A549 (cell line): ENCODE measurements around the gene NDUFS4. TPM values are rescaled to one million over a fixed set of nuclear protein-coding genes. Genes with fewer than 3 reads are reported as not detected.
"Not testable (repeated sequence)": the region's sequence is repeated elsewhere in the genome, so short reads cannot be mapped to it uniquely, and the experiment has no call there.

Source experiments
- ATAC-seq, 2 experiments: fragments of 200-7000 bp in 1 of 2; fragments of >200 bp in 1 of 2; cut with Nextera tagmentation in 1 of 2; cut with Tn5 transposase in 1 of 2; 3 replicates each; pipeline versions ENCODE4 v1.8.0 to v1.9.1; 2018 to 2020; ENCODE audit warnings: mild to moderate bottlenecking in 1 of 2, moderate library complexity in 1 of 2
- CTCF ChIA-PET: fragments of 300-600 bp; sonication (Branson Sonifier 250); formaldehyde crosslinking; extraction: SDS; loops from one replicate; lab custom pipeline; 2021; ENCODE audit warnings: antibody characterized with exemption, inconsistent platforms; lab: Yijun Ruan, JAX
- POLR2A ChIA-PET: fragments of 350-600 bp; formaldehyde crosslinking; extraction: SDS; loops from one replicate; lab custom pipeline; 2021; ENCODE audit warnings: antibody characterized with exemption, inconsistent platforms; lab: Yijun Ruan, JAX
- DNase-seq, 2 experiments: peaks; one replicate each; pipeline versions ENCODE4 v3.0.0 to v3.0.0-alpha.2; 2011 to 2016; ENCODE audit warnings: low read depth in 1 of 2, low spot score in 1 of 2
- FAIRE-seq: peaks from 2 replicates; lab custom pipeline; 2011; peaks lifted over from hg19 to GRCh38; lab: Jason Lieb, UNC
- H3K27ac ChIP-seq, 2 experiments: fragments of >200 bp; sonication (Bioruptor Twin); formaldehyde crosslinking; 3 replicates each; pipeline ENCODE4 v1.5.1; 2016 to 2017
- H3K4me1 ChIP-seq: fragments of >200 bp; sonication (Bioruptor Twin); formaldehyde crosslinking; 3 replicates; pipeline ENCODE4 v1.6.1; 2016
- H3K4me2 ChIP-seq: fragments of >200 bp; sonication (Bioruptor Twin); formaldehyde crosslinking; 3 replicates; pipeline ENCODE4 v1.6.1; 2016
- H3K4me3 ChIP-seq: fragments of >200 bp; sonication (Bioruptor Twin); formaldehyde crosslinking; 3 replicates; pipeline ENCODE4 v1.5.1; 2016
- H3K9me3 ChIP-seq: fragments of >200 bp; sonication (Bioruptor Twin); formaldehyde crosslinking; 3 replicates; pipeline ENCODE4 v1.6.1; 2016
- BCL3 ChIP-seq: fragments of >200 bp; sonication (Bioruptor Twin); formaldehyde crosslinking; IDR thresholded peaks from 3 replicates; pipeline ENCODE4 v1.6.1; 2016
- CBX2 ChIP-seq: fragments of 200-600 bp; sonication (generic); IDR thresholded peaks from 2 replicates; pipeline ENCODE4 v1.6.1; 2016; ENCODE audit warnings: low read depth, mild to moderate bottlenecking, borderline replicate concordance
- CEBPB ChIP-seq, 2 experiments: fragments of >200 bp in 1 of 2; sonication (Bioruptor Twin) in 1 of 2; formaldehyde crosslinking in 1 of 2; IDR thresholded peaks; 2 replicates each; pipeline ENCODE4 v1.6.1; 2012 to 2016
- CHD2 ChIP-seq: fragments of 150-350 bp; IDR thresholded peaks from 2 replicates; pipeline ENCODE4 v1.6.1; 2014; ENCODE audit warnings: low read length; ENCODE audit not compliant: partially characterized antibody
- EP300 ChIP-seq, 2 experiments: fragments of >200 bp; sonication (Bioruptor Twin); formaldehyde crosslinking; IDR thresholded peaks; 2 replicates in 1 of 2; 3 replicates in 1 of 2; pipeline ENCODE4 v1.6.1; 2016 to 2017
- FOSB ChIP-seq: fragments of 250-450 bp; sonication (Bioruptor Pico); IDR thresholded peaks from 2 replicates; pipeline ENCODE4 v1.5.0; 2020; ENCODE audit warnings: mild to moderate bottlenecking, moderate library complexity
- HMGXB4 ChIP-seq: fragments of 250-450 bp; sonication (Bioruptor Pico); IDR thresholded peaks from 2 replicates; pipeline ENCODE4 v1.5.0; 2021; ENCODE audit warnings: mild to moderate bottlenecking, moderate library complexity, borderline replicate concordance
- HOXA7 ChIP-seq: fragments of 250-450 bp; sonication (Bioruptor Pico); IDR thresholded peaks from 2 replicates; pipeline ENCODE4 v1.5.0; 2020; ENCODE audit warnings: mild to moderate bottlenecking, moderate library complexity
- JUNB ChIP-seq: fragments of >200 bp; sonication (Bioruptor Twin); formaldehyde crosslinking; IDR thresholded peaks from 2 replicates; pipeline ENCODE4 v1.6.1; 2016
- KDM5A ChIP-seq: fragments of 200-600 bp; sonication (generic); IDR thresholded peaks from 2 replicates; pipeline ENCODE4 v1.6.1; 2016; ENCODE audit warnings: antibody characterized with exemption, mild to moderate bottlenecking
- MAX ChIP-seq: IDR thresholded peaks from 2 replicates; pipeline ENCODE4 v1.6.1; 2012
- NFE2L2 ChIP-seq: fragments of 150-350 bp; conservative IDR thresholded peaks from 2 replicates; pipeline ENCODE4 v1.6.1; 2014; ENCODE audit warnings: low read length
- NR3C1 ChIP-seq: fragments of >200 bp; sonication (Bioruptor Twin); formaldehyde crosslinking; IDR thresholded peaks from 3 replicates; pipeline ENCODE4 v1.6.1; 2017
- POLR2AphosphoS2 ChIP-seq: conservative IDR thresholded peaks from 2 replicates; pipeline ENCODE4 v1.6.1; 2012; ENCODE audit warnings: low read length, improper control_type of control experiment, inconsistent platforms
- RARB ChIP-seq: fragments of 250-450 bp; sonication (Bioruptor Pico); IDR thresholded peaks from 2 replicates; pipeline ENCODE4 v1.8.0; 2021; ENCODE audit warnings: mild to moderate bottlenecking, moderate library complexity
- RCOR1 ChIP-seq: fragments of 150-350 bp; IDR thresholded peaks from 2 replicates; pipeline ENCODE4 v1.6.1; 2014; ENCODE audit warnings: antibody characterized with exemption, low read length, low read depth
- REST ChIP-seq: fragments of 200-600 bp; sonication (generic); IDR thresholded peaks from 2 replicates; pipeline ENCODE4 v1.6.1; 2016; ENCODE audit warnings: antibody characterized with exemption, mild to moderate bottlenecking, moderate library complexity
- RNF2 ChIP-seq: fragments of 200-600 bp; sonication (generic); IDR thresholded peaks from 2 replicates; pipeline ENCODE4 v1.6.1; 2016; ENCODE audit warnings: low read depth, mild to moderate bottlenecking, antibody characterized with exemption, moderate library complexity, borderline replicate concordance
- SREBF2 ChIP-seq: fragments of 450-650 bp; IDR thresholded peaks from 2 replicates; pipeline ENCODE4 v1.6.1; 2014; ENCODE audit warnings: mild to moderate bottlenecking, moderate library complexity
- TP53 ChIP-seq: fragments of 250-450 bp; sonication (Bioruptor Pico); IDR thresholded peaks from 2 replicates; pipeline ENCODE4 v1.5.0; 2021; ENCODE audit warnings: mild to moderate bottlenecking, moderate library complexity
- USF2 ChIP-seq: fragments of 450-650 bp; IDR thresholded peaks from 2 replicates; pipeline ENCODE4 v1.6.1; 2014; ENCODE audit warnings: antibody characterized with exemption
- ZC3H11A ChIP-seq: fragments of 450-650 bp; IDR thresholded peaks from 2 replicates; pipeline ENCODE4 v1.6.1; 2014; ENCODE audit warnings: antibody characterized with exemption, mild to moderate bottlenecking
- ZNF302 ChIP-seq: fragments of 250-450 bp; sonication (Bioruptor Pico); IDR thresholded peaks from 2 replicates; pipeline ENCODE4 v1.9.0; 2021; ENCODE audit warnings: inconsistent platforms, mild to moderate bottlenecking, moderate library complexity
- ZSCAN20 ChIP-seq: fragments of 250-450 bp; sonication (Bioruptor Pico); IDR thresholded peaks from 2 replicates; pipeline ENCODE4 v1.8.0; 2022; ENCODE audit warnings: mild to moderate bottlenecking, moderate library complexity
- WGBS: methylation state at CpG from one replicate; pipeline ENCODE4 v1.1.6; 2017; ENCODE audit errors: missing lambda C conversion rate; 5-methylcytosine and 5-hydroxymethylcytosine counted together
- polyA plus RNA-seq, 4 experiments: library from polyadenylated mRNA; depleted of rRNA in 3 of 4; stranded (reverse); fragments of >200 nt; fragmentation: RNase III in 1 of 4; extraction: RNeasy Plus Mini Kit Qiagen cat#74134 plus additional on column Dnase treatment in 1 of 4; gene quantifications; 2 replicates in 3 of 4; 3 replicates in 1 of 4; pipeline ENCODE4 v1.2.3, GENCODE V29; 2011 to 2017

Gene NDUFS4
- polyA plus RNA-seq, 2 of the 4 experiments (the other 2 are of a cell fraction), result 163 to 260 TPM

- TF ChIP-seq REST (no peak), CBX2 (no peak), SREBF2 (no peak), ZC3H11A (no peak), EP300 (IDR thresholded peaks at IDR 0.05) (no peak), RCOR1 (no peak), CHD2 (no peak), RARB (CRISPR knock-in tag) (no peak), ZSCAN20 (CRISPR knock-in tag) (no peak)
Observed at GRCh38 chr5:53537711-53538110, 22.7 kb upstream of the NDUFS4 start (continued).

- H3K9me3 ChIP-seq, H3K4me3 ChIP-seq, H3K4me1 ChIP-seq, DNase-seq, CTCF ChIA-PET, H3K4me2 ChIP-seq, ATAC-seq, FAIRE-seq, POLR2A ChIA-PET, H3K27ac ChIP-seq: not testable (repeated sequence)
- WGBS, result 82% methylated on average over 7 of the region's 7 CpGs
Observed at GRCh38 chr5:53540739-53541138, 19.7 kb upstream of the NDUFS4 start.

GRCh38 chr5:53541859-53542258, 18.6 kb upstream of the NDUFS4 start:
- no peak overlapping the region for H3K27ac ChIP-seq
- no peak overlapping the region for H3K4me2 ChIP-seq
- no peaks in the 10 kb centered on the region for H3K4me1 ChIP-seq
- TF ChIP-seq FOSB (CRISPR knock-in tag) (no peak), TP53 (CRISPR knock-in tag) (no peak), HOXA7 (no peak), KDM5A (no peak), USF2 (no peak), MAX (no peak), ZNF302 (no peak), RNF2 (no peak), SREBF2 (no peak), NFE2L2 (no peak), CEBPB (IDR thresholded peaks at IDR 0.05) (no peak), ZC3H11A (no peak), RARB (CRISPR knock-in tag) (no peak)
- WGBS, result 84% methylated on average over 2 of the region's 2 CpGs
- H3K9me3 ChIP-seq, result no peaks in the 10 kb centered on the region
- DNase-seq (no peak), FAIRE-seq (no peak), ATAC-seq (no peak)
- CTCF ChIA-PET, result no interaction called here
- POLR2A ChIA-PET, result no interaction called here
- H3K4me3 ChIP-seq, result no peak overlapping the region

- POLR2A ChIA-PET, result no interaction called here
- H3K4me1 ChIP-seq, result no peaks in the 10 kb centered on the region
- DNase-seq, result no peak
- 57% methylated on average over 2 of the region's 2 CpGs for WGBS
- H3K4me3 ChIP-seq, result no peak overlapping the region
- no peak for ATAC-seq
- no peaks in the 10 kb centered on the region for H3K9me3 ChIP-seq
- FAIRE-seq, result no peak
- CTCF ChIA-PET, result interaction anchor here (0.6 kb wide), 1 partner anchor 57 kb away, joined by 3 read pairs; no protein-coding TSS in a partner anchor
- no peak overlapping the region for H3K4me2 ChIP-seq
- no peak overlapping the region for H3K27ac ChIP-seq
- TF ChIP-seq CBX2 (no peak), CEBPB (IDR thresholded peaks at IDR 0.05) (no peak), HMGXB4 (CRISPR knock-in tag) (no peak), FOSB (CRISPR knock-in tag) (no peak), NR3C1 (no peak), POLR2AphosphoS2 (no peak), BCL3 (no peak), JUNB (no peak)
Observed at GRCh38 chr5:53542926-53543325, 17.5 kb upstream of the NDUFS4 start.
